Testis (tissue), 2 donors: ENCODE data around the gene AKR1B1.

Experiments used
- POLR2A ChIP-seq: fragments of 450-650 bp; IDR thresholded peaks from one replicate; pipeline ENCODE4 v1.6.1; 2017; ENCODE audit warnings: antibody characterized with exemption, mild to moderate bottlenecking, moderate library complexity
- TF ChIP-seq, protein P1 (sequence below), 3 experiments: fragments of 450-650 bp in 2 of 3; fragments of 200-600 bp in 1 of 3; sonication (generic) in 1 of 3; IDR thresholded peaks; one replicate each; pipeline ENCODE4 v1.5.1; 2016 to 2019; ENCODE audit warnings: antibody characterized with exemption in 3 of 3, mild to moderate bottlenecking in 2 of 3, moderate library complexity in 1 of 3

DNA sequence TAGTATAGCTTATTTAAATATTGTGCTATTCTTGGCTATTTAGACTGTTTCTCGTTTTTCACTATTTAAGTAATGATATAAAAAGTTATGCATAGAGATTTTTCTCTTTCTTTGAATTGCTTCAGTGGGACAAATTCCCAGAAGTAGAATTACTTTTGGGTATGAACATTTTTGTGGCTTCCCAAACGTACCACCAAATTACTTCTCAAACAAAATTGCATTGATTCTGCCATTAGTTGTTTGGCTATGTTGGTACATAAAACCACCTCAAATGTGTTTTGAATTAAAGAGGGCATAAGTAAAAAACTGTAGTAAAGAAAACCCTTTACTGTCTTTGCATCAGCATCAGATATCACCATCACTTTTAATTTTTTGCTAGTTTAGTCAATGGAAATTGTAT lies 31.0 kb downstream of the AKR1B1 start:
- TF ChIP-seq, protein P1, sequence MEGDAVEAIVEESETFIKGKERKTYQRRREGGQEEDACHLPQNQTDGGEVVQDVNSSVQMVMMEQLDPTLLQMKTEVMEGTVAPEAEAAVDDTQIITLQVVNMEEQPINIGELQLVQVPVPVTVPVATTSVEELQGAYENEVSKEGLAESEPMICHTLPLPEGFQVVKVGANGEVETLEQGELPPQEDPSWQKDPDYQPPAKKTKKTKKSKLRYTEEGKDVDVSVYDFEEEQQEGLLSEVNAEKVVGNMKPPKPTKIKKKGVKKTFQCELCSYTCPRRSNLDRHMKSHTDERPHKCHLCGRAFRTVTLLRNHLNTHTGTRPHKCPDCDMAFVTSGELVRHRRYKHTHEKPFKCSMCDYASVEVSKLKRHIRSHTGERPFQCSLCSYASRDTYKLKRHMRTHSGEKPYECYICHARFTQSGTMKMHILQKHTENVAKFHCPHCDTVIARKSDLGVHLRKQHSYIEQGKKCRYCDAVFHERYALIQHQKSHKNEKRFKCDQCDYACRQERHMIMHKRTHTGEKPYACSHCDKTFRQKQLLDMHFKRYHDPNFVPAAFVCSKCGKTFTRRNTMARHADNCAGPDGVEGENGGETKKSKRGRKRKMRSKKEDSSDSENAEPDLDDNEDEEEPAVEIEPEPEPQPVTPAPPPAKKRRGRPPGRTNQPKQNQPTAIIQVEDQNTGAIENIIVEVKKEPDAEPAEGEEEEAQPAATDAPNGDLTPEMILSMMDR (IDR thresholded peaks at IDR 0.05) = no peak
- no peak for TF ChIP-seq POLR2A
